Common myeloid progenitor, CD34-positive (primary cell): ENCODE data around the gene MPND.

Experiments used
- CTCF ChIA-PET: fragments of 350-600 bp; sonication (Branson Sonifier 250); formaldehyde crosslinking; loops from one replicate; lab custom pipeline; 2021; ENCODE audit warnings: antibody characterized with exemption; lab: Charles Lee
- POLR2A ChIA-PET: fragments of 350-600 bp; sonication (Branson Sonifier 250); formaldehyde crosslinking; loops from one replicate; lab custom pipeline; 2021; ENCODE audit warnings: antibody characterized with exemption; lab: Charles Lee
- DNase-seq, 3 donors: peaks; one replicate each; pipeline versions ENCODE4 v3.0.0 to v3.0.0-alpha.2; 2013
- H3K27ac ChIP-seq, 2 experiments: 1 replicate in 1 of 2; 2 replicates in 1 of 2; pipeline ENCODE4 v1.7.0; 2013; ENCODE audit warnings: inconsistent platforms in 2 of 2, low read length in 2 of 2, mild to moderate bottlenecking in 2 of 2, low read depth in 1 of 2, moderate library complexity in 1 of 2; ENCODE audit not compliant: severe bottlenecking in 2 of 2, insufficient read depth in 1 of 2, poor library complexity in 1 of 2
- H3K27me3 ChIP-seq, 5 experiments: replicated peaks in 2 of 5; 1 replicate in 3 of 5; 2 replicates in 2 of 5; pipeline versions ENCODE4 v1.6.1 to v1.7.0; 2013; ENCODE audit warnings: low read length in 4 of 5, mild to moderate bottlenecking in 2 of 5, moderate library complexity in 2 of 5, inconsistent platforms in 1 of 5; ENCODE audit not compliant: insufficient read depth in 5 of 5, control insufficient read depth in 4 of 5
- H3K36me3 ChIP-seq, 4 experiments: 1 replicate in 2 of 4; 2 replicates in 2 of 4; pipeline versions ENCODE4 v1.6.1 to v1.7.0; 2013; ENCODE audit warnings: low read length in 3 of 4, control low read depth in 1 of 4, mild to moderate bottlenecking in 1 of 4; ENCODE audit not compliant: control insufficient read depth in 4 of 4, insufficient read depth in 4 of 4
- H3K4me1 ChIP-seq, 4 experiments: 1 replicate in 3 of 4; 2 replicates in 1 of 4; pipeline versions ENCODE4 v1.6.1 to v1.7.1; 2013; ENCODE audit warnings: low read length in 3 of 4, mild to moderate bottlenecking in 3 of 4, control low read depth in 1 of 4, inconsistent platforms in 1 of 4, moderate library complexity in 1 of 4; ENCODE audit not compliant: control insufficient read depth in 4 of 4, insufficient read depth in 4 of 4; ENCODE audit errors: control extremely low read depth in 1 of 4
- H3K4me3 ChIP-seq, 7 experiments: 1 replicate in 4 of 7; 2 replicates in 3 of 7; pipeline versions ENCODE4 v1.5.1 to v1.7.0; 2013; ENCODE audit warnings: mild to moderate bottlenecking in 7 of 7, low read length in 6 of 7, moderate library complexity in 6 of 7, inconsistent platforms in 2 of 7, low read depth in 2 of 7, control low read depth in 1 of 7; ENCODE audit not compliant: insufficient read depth in 4 of 7, control insufficient read depth in 1 of 7; ENCODE audit errors: extremely low read depth in 1 of 7
- H3K9me3 ChIP-seq, 5 experiments: 1 replicate in 4 of 5; 2 replicates in 1 of 5; pipeline versions ENCODE4 v1.6.1 to v1.7.1; 2013; ENCODE audit warnings: low read length in 4 of 5, mild to moderate bottlenecking in 2 of 5, inconsistent platforms in 1 of 5, low read depth in 1 of 5, moderate library complexity in 1 of 5; ENCODE audit not compliant: control insufficient read depth in 4 of 5, insufficient read depth in 2 of 5; ENCODE audit errors: control extremely low read depth in 1 of 5
- WGBS: methylation state at CpG from one replicate; pipeline ENCODE4 v1.1.5; 2013; ENCODE audit not compliant: insufficient coverage; 5-methylcytosine and 5-hydroxymethylcytosine counted together

MPND gene

DNA sequence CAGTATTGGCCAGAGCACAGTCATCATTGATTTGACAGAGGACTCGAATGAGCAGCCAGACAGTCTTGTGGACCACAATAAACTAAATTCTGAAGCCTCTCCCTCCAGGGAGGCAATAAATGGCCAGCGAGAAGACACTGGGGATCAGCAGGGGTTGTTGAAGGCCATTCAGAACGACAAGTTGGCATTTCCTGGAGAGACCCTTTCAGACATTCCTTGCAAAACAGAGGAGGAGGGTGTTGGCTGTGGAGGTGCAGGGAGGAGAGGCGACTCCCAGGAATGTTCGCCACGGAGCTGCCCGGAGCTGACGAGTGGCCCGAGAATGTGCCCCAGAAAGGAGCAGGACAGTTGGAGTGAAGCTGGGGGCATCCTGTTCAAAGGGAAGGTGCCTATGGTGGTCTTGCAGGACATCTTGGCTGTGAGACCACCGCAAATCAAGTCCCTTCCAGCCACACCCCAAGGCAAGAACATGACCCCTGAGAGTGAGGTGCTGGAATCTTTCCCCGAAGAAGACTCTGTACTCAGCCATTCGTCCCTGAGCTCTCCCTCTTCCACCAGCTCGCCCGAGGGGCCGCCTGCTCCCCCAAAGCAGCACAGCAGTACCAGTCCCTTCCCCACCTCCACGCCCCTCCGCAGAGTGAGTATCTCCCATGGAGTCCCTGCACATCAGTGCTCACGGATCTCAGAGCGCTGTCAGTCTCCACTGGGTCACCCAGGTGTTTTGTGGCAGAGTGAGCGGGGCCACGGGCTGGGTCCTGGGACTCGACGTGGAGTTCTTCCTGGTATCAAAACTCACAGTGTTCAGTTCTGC is 66.0 kb downstream of the MPND start:
- Histone ChIP-seq H3K4me1 (peaks cover 0 to 5% (median under 1%) of the 10 kb centered on the region in 4 experiments), H3K27ac (no peak overlapping the region), H3K9me3 (no peaks in the 10 kb centered on the region), H3K4me3 (no peak overlapping the region), H3K36me3 (peaks cover 7 to 63% (median 38%) of the 10 kb centered on the region in 4 experiments), H3K27me3 (no peaks in the 10 kb centered on the region)
- ChIA-PET POLR2A (no interaction called here), CTCF (no interaction called here)
- DNase-seq, result no peak
- WGBS, result 97% methylated on average over 20 of the region's 23 CpGs
